PFSK-1 (cell line): ENCODE data around the gene FAM83D.

Source experiments
- FOXP2 ChIP-seq: optimal IDR thresholded peaks from 2 replicates; pipeline ENCODE3; 2011; ENCODE audit warnings: borderline replicate concordance, control low read depth, inconsistent platforms; ENCODE audit not compliant: insufficient read depth; ENCODE audit errors: extremely low read length, extremely low read depth
- POLR2AphosphoS5 ChIP-seq: IDR thresholded peaks from 2 replicates; pipeline ENCODE4 v1.6.1; 2012; ENCODE audit warnings: low read depth, mild to moderate bottlenecking, control low read depth, low read length, moderate library complexity
- SIN3A ChIP-seq: IDR thresholded peaks from 2 replicates; pipeline ENCODE4 v1.6.1; 2012; ENCODE audit warnings: mild to moderate bottlenecking, low read length, moderate library complexity, borderline replicate concordance; ENCODE audit not compliant: insufficient read depth
- TAF1 ChIP-seq: IDR thresholded peaks from 2 replicates; pipeline ENCODE4 v1.6.1; 2012; ENCODE audit warnings: low read length, control low read depth, borderline replicate concordance; ENCODE audit not compliant: insufficient read depth
- TF ChIP-seq, protein P1 (sequence below), 2 experiments: IDR thresholded peaks; 2 replicates each; pipeline versions ENCODE4 v1.6.1 to v1.8.0; 2011 to 2012; ENCODE audit warnings: low read depth in 2 of 2, low read length in 2 of 2, control low read depth in 1 of 2, inconsistent platforms in 1 of 2, mild to moderate bottlenecking in 1 of 2, moderate library complexity in 1 of 2; ENCODE audit not compliant: insufficient read depth in 1 of 2

FAM83D gene

DNA sequence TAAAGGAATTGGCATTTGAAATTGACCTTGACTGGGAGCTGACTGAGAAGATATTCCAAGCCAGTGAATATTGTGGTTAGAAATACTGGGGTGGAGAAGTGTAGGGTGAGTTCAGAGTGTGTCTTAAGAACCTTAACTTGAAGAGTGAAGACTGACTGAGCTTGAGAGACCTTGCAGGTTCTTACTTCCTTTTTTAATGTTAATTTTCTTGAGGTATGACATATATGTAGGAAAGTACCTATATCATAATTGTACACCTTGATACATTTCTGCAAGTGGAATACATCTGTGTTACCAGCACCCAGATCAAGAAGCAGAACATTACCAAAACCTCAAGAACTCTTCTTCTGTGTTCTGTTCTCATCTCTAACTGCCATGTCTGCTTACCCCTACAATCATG, 46.9 kb downstream of the FAM83D start:
- no peak for TF ChIP-seq TAF1
- no peak for TF ChIP-seq SIN3A
- TF ChIP-seq FOXP2, result no peak

DNA sequence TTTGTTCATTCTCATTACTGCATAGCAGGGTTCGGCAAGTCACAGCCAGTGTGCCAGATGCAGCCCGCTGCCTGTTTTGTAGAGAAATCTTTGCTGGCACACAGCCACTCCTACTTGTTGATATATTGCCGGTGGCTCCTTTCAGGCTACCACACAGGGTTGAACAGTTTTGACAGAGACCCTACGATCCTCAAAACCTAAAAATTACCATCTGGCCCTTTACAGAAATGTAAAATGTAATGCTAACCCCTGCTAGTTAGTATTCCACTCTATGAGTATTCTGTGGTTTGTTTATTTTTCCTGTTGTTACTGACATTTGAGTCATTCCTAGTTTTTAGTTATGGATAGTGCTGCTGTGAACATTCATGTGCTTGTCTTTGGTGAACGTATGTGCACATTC, 47.4 kb downstream of the FAM83D start:
- TF ChIP-seq, protein P1, sequence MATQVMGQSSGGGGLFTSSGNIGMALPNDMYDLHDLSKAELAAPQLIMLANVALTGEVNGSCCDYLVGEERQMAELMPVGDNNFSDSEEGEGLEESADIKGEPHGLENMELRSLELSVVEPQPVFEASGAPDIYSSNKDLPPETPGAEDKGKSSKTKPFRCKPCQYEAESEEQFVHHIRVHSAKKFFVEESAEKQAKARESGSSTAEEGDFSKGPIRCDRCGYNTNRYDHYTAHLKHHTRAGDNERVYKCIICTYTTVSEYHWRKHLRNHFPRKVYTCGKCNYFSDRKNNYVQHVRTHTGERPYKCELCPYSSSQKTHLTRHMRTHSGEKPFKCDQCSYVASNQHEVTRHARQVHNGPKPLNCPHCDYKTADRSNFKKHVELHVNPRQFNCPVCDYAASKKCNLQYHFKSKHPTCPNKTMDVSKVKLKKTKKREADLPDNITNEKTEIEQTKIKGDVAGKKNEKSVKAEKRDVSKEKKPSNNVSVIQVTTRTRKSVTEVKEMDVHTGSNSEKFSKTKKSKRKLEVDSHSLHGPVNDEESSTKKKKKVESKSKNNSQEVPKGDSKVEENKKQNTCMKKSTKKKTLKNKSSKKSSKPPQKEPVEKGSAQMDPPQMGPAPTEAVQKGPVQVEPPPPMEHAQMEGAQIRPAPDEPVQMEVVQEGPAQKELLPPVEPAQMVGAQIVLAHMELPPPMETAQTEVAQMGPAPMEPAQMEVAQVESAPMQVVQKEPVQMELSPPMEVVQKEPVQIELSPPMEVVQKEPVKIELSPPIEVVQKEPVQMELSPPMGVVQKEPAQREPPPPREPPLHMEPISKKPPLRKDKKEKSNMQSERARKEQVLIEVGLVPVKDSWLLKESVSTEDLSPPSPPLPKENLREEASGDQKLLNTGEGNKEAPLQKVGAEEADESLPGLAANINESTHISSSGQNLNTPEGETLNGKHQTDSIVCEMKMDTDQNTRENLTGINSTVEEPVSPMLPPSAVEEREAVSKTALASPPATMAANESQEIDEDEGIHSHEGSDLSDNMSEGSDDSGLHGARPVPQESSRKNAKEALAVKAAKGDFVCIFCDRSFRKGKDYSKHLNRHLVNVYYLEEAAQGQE (IDR thresholded peaks at IDR 0.05; ENCODE audit: insufficient read depth in 1 of 2, low read depth in 2 of 2, low read length in 2 of 2), result no peak
- TF ChIP-seq TAF1 (no peak), POLR2AphosphoS5 (no peak), SIN3A (no peak), FOXP2 (no peak)

DNA sequence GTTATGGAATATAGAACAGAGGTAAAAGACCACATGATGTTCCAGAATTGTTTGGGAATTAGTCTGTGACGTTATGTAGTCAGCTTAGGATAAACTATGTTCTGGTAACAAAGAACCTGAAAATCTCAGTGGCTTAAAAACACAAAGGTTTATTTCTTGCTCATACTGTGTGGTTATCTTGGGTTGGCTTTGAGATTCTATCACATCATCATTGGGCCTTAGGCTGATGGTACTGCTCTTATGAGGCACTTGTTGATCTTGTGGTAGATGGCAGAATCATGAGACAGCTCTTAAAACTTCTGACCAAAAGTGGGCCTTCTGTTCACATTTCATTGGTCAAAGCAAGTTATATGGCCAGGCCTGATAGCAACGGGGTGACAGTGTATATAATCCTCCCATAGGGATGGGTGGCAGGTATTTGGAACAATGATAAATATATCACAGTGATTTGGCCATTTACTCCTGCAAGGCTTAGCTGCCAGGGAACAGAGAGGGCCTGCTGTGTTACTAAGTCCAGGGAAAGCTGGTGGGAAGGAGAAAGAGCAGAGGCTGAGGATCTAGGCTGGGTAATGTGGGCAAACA, 49.4 kb downstream of the FAM83D start:
- TF ChIP-seq SIN3A (no peak), POLR2AphosphoS5 (no peak), FOXP2 (no peak), TAF1 (no peak)
- TF ChIP-seq, protein P1 (IDR thresholded peaks at IDR 0.05; ENCODE audit: insufficient read depth in 1 of 2, low read depth in 2 of 2, low read length in 2 of 2), result no peak

DNA sequence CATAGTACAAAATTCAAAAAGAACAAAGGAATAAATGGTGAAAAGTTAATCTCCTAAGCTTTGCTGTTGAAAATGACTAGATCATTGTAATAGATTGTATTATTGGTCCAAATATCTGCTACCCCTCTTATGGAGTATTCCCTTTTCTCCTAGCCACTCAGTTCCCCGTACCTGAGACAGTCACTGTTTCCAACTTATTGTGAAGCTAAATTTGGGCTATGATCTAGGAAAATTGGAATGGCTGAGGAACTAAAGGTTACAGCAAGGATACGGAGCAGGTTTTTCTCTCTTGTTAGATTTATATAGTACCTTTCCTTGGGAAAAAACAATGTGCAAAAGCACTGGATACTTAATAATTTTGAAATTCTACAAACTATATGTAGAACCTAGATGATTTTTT, 53.2 kb downstream of the FAM83D start:
- TF ChIP-seq POLR2AphosphoS5, result no peak
- no peak for TF ChIP-seq TAF1
- no peak for TF ChIP-seq SIN3A
- TF ChIP-seq, protein P1 (IDR thresholded peaks at IDR 0.05; ENCODE audit: insufficient read depth in 1 of 2, low read depth in 2 of 2, low read length in 2 of 2), result no peak
- TF ChIP-seq FOXP2, result no peak

DNA sequence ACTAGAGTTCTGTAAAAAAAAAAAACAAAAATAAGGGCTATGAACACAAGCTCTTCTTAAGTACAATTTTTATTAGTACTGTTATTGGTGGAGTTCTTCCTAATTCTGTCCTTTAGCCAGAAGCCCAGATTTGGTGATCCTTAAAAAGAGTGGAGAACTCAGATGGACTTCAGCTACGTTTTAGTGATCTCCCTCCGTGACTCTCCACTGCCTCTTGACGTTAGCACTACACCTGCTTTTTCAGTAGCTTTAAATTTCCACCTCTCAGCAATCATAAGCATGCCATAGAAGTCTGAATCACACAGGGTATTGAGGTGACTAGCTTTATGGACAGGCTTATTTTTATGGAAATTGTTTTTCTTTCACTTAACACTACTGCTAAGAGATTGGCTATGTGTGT, 53.6 kb downstream of the FAM83D start:
- TF ChIP-seq FOXP2, result no peak
- TF ChIP-seq, protein P1 (IDR thresholded peaks at IDR 0.05; ENCODE audit: insufficient read depth in 1 of 2, low read depth in 2 of 2, low read length in 2 of 2), result no peak
- no peak for TF ChIP-seq SIN3A
- no peak for TF ChIP-seq POLR2AphosphoS5
- no peak for TF ChIP-seq TAF1
